Ishikawa (cell line): ENCODE results near the gene MIA.

Experiments used
- CEBPB ChIP-seq: IDR thresholded peaks from 2 replicates; pipeline ENCODE4 v1.6.1; 2012
- CREB1 ChIP-seq: IDR thresholded peaks from 2 replicates; pipeline ENCODE4 v1.6.1; 2012; ENCODE audit warnings: low read depth
- EGR1 ChIP-seq: IDR thresholded peaks from 2 replicates; pipeline ENCODE4 v1.6.1; 2012
- EP300 ChIP-seq: IDR thresholded peaks from 2 replicates; pipeline ENCODE4 v1.6.1; 2012; ENCODE audit warnings: borderline replicate concordance
- FOXM1 ChIP-seq: IDR thresholded peaks from 2 replicates; pipeline ENCODE4 v1.6.1; 2012; ENCODE audit warnings: low read depth, borderline replicate concordance
- MAX ChIP-seq: IDR thresholded peaks from 2 replicates; pipeline ENCODE4 v1.6.1; 2012
- NFIC ChIP-seq: IDR thresholded peaks from 2 replicates; pipeline ENCODE4 v1.6.1; 2012
- RAD21 ChIP-seq: IDR thresholded peaks from 2 replicates; pipeline ENCODE4 v1.6.1; 2012; ENCODE audit warnings: low read depth
- REST ChIP-seq: IDR thresholded peaks from 2 replicates; pipeline ENCODE4 v1.6.1; 2012; ENCODE audit warnings: low read depth, mild to moderate bottlenecking
- TAF1 ChIP-seq: IDR thresholded peaks from 2 replicates; pipeline ENCODE4 v1.6.1; 2012; ENCODE audit warnings: low read depth, mild to moderate bottlenecking
- TCF12 ChIP-seq: IDR thresholded peaks from 2 replicates; pipeline ENCODE4 v1.6.1; 2012; ENCODE audit warnings: low read depth
- TEAD4 ChIP-seq: IDR thresholded peaks from 2 replicates; pipeline ENCODE4 v1.6.1; 2012
- USF1 ChIP-seq: IDR thresholded peaks from 2 replicates; pipeline ENCODE4 v1.6.1; 2012
- YY1 ChIP-seq: IDR thresholded peaks from 2 replicates; pipeline ENCODE4 v1.6.1; 2012; ENCODE audit warnings: low read depth
- ZBTB7A ChIP-seq: IDR thresholded peaks from 2 replicates; pipeline ENCODE4 v1.6.1; 2012; ENCODE audit warnings: low read depth

The MIA gene

GRCh38 chr19:40755791-40756190 lies 19.5 kb upstream of the MIA start:
- TF ChIP-seq RAD21 (no peak), EGR1 (no peak), REST (no peak), USF1 (no peak), CREB1 (no peak), TAF1 (no peak), MAX (no peak), NFIC (no peak), EP300 (no peak), YY1 (no peak), TEAD4 (no peak), FOXM1 (no peak), CEBPB (no peak), ZBTB7A (no peak), TCF12 (no peak)

GRCh38 chr19:40756502-40757110 lies 18.7 kb upstream of the MIA start:
- TF ChIP-seq TCF12 (no peak), USF1 (no peak), REST (no peak)

GRCh38 chr19:40758491-40758890 lies 16.8 kb upstream of the MIA start:
- TF ChIP-seq MAX (no peak), EGR1 (no peak), TEAD4 (no peak), CREB1 (no peak), FOXM1 (no peak), REST (no peak), TAF1 (no peak), USF1 (no peak), EP300 (no peak), RAD21 (no peak), ZBTB7A (no peak), YY1 (no peak), NFIC (no peak), TCF12 (no peak), CEBPB (no peak)

GRCh38 chr19:40759352-40759751 lies 16.0 kb upstream of the MIA start:
- TF ChIP-seq RAD21 (no peak), TCF12 (no peak), FOXM1 (no peak), TEAD4 (no peak), YY1 (no peak)

- no peak for TF ChIP-seq FOXM1
- no peak for TF ChIP-seq TCF12
- no peak for TF ChIP-seq CREB1
These were observed 12.4 kb upstream of the MIA start for GRCh38 chr19:40762754-40763470.
